Right atrium auricular region (tissue), 2 donors: ENCODE results near the gene CEBPG. TPM values are rescaled to one million over a fixed set of nuclear protein-coding genes. Genes with fewer than 3 reads are reported as not detected.

Experiments
- DNase-seq: peaks from one replicate; pipeline ENCODE4 v3.0.0-alpha.2; 2019; ENCODE audit warnings: low spot score
- H3K27ac ChIP-seq, 2 donors: fragments of 200-600 bp; sonication (generic); 1 replicate in 1 of 2; 2 replicates in 1 of 2; pipeline ENCODE4 v1.5.1; 2016 to 2019
- H3K27me3 ChIP-seq, 2 donors: fragments of 200-600 bp; sonication (generic); one replicate each; pipeline versions ENCODE4 v1.5.1 to v1.6.0; 2017 to 2019
- H3K36me3 ChIP-seq: fragments of 200-600 bp; sonication (generic); one replicate; pipeline ENCODE4 v1.5.1; 2016
- H3K4me1 ChIP-seq, 2 donors: fragments of 200-600 bp; sonication (generic); one replicate each; pipeline versions ENCODE4 v1.5.1 to v1.6.0; 2017 to 2019
- H3K4me3 ChIP-seq, 2 donors: fragments of 200-600 bp; sonication (generic); 1 replicate in 1 of 2; 2 replicates in 1 of 2; pipeline ENCODE4 v1.5.1; 2017 to 2019; ENCODE audit warnings: mild to moderate bottlenecking in 1 of 2, moderate library complexity in 1 of 2
- H3K9me3 ChIP-seq, 2 donors: fragments of 200-600 bp; sonication (generic); one replicate each; pipeline ENCODE4 v1.5.1; 2019
- CTCF ChIP-seq, 2 donors: fragments of 200-600 bp; sonication (generic); IDR thresholded peaks; one replicate each; pipeline ENCODE4 v1.5.1; 2019; ENCODE audit warnings: antibody characterized with exemption in 2 of 2
- total RNA-seq, 2 donors: library from RNA; depleted of rRNA; stranded (reverse); fragments of >200 nt; gene quantifications; one replicate each; pipeline ENCODE4 v1.1.0, GENCODE V29; 2016

CEBPG gene
- total RNA-seq = 10 to 100 TPM; 12.9 to 15.2 TPM

- TF ChIP-seq CTCF (IDR thresholded peaks at IDR 0.05) = no peak
- peak within 1 kb of the TSS; percentile 77 to 94 for H3K4me3 ChIP-seq
Measured at GRCh38 chr19:33373453-33374235, at the start of gene CEBPG. Gene CEBPG (plus strand): TSS chr19:33373709. CDS start chr19:33379240, 5,531 bp downstream.

GRCh38 chr19:33324628-33325027 is 48.9 kb upstream of the CEBPG start:
- H3K4me3 ChIP-seq = no peak overlapping the region
- no peak overlapping the region for H3K27ac ChIP-seq
- H3K27me3 ChIP-seq = no peaks in the 10 kb centered on the region
- DNase-seq = no peak
- TF ChIP-seq CTCF (IDR thresholded peaks at IDR 0.05) = no peak
- no peaks in the 10 kb centered on the region for H3K36me3 ChIP-seq
- peaks cover 0 to 12% of the 10 kb centered on the region in 2 donors for H3K9me3 ChIP-seq
- H3K4me1 ChIP-seq = no peaks in the 10 kb centered on the region

More at GRCh38 chr19:33373453-33374235, at the start of gene CEBPG:
- H3K27ac ChIP-seq = peak within 1 kb of the TSS; percentile 92 to 97
- H3K36me3 ChIP-seq = no peaks in the 10 kb centered on the region
- H3K9me3 ChIP-seq = no peaks in the 10 kb centered on the region
- no peaks in the 10 kb centered on the region for H3K27me3 ChIP-seq
- DNase-seq = peak; percentile 96
- H3K4me1 ChIP-seq = peaks cover 0 to 43% of the 10 kb centered on the region in 2 donors

GRCh38 chr19:33325920-33326319 is 47.6 kb upstream of the CEBPG start:
- Histone ChIP-seq H3K27ac (no peak overlapping the region), H3K4me1 (no peaks in the 10 kb centered on the region), H3K36me3 (no peaks in the 10 kb centered on the region), H3K27me3 (no peaks in the 10 kb centered on the region), H3K4me3 (no peak overlapping the region), H3K9me3 (peaks cover 0 to 12% of the 10 kb centered on the region in 2 donors)
- no peak for TF ChIP-seq CTCF (IDR thresholded peaks at IDR 0.05)
- DNase-seq = peak; percentile 65

GRCh38 chr19:33329060-33329459 is 44.4 kb upstream of the CEBPG start:
- no peaks in the 10 kb centered on the region for H3K9me3 ChIP-seq
- H3K36me3 ChIP-seq = no peaks in the 10 kb centered on the region
- no peaks in the 10 kb centered on the region for H3K27me3 ChIP-seq
- H3K27ac ChIP-seq = no peak overlapping the region
- no peaks in the 10 kb centered on the region for H3K4me1 ChIP-seq
- DNase-seq = no peak
- H3K4me3 ChIP-seq = no peak overlapping the region
- TF ChIP-seq CTCF (IDR thresholded peaks at IDR 0.05) = no peak

- H3K27ac ChIP-seq = no peak overlapping the region
- no peaks in the 10 kb centered on the region for H3K36me3 ChIP-seq
- TF ChIP-seq CTCF (IDR thresholded peaks at IDR 0.05) = no peak
- DNase-seq = no peak
- no peak overlapping the region for H3K4me3 ChIP-seq
- no peaks in the 10 kb centered on the region for H3K9me3 ChIP-seq
- no peaks in the 10 kb centered on the region for H3K27me3 ChIP-seq
- H3K4me1 ChIP-seq = no peaks in the 10 kb centered on the region
Measured at GRCh38 chr19:33329736-33330135, 43.8 kb upstream of the CEBPG start.
